Kidney (tissue), 14 donors: ENCODE data around the gene DAZAP1. TPM values are rescaled to one million over a fixed set of nuclear protein-coding genes. Genes with fewer than 3 reads are reported as not detected.

Source experiments
- DNase-seq, 5 donors: peaks; one replicate each; pipeline ENCODE4 v3.0.0-alpha.2; 2013 to 2020
- FAIRE-seq: peaks from 2 replicates; lab custom pipeline; 2012; peaks lifted over from hg19 to GRCh38; lab: Jason Lieb, UNC
- H3K27ac ChIP-seq, 2 donors: one replicate each; pipeline ENCODE4 v1.7.0; 2013; ENCODE audit warnings: low read depth in 2 of 2, low read length in 2 of 2, inconsistent platforms in 1 of 2
- H3K27me3 ChIP-seq: one replicate; pipeline ENCODE4 v1.7.1; 2013; ENCODE audit warnings: low read length, inconsistent platforms; ENCODE audit not compliant: control insufficient read depth, insufficient read depth
- H3K36me3 ChIP-seq, 3 donors: one replicate each; pipeline versions ENCODE4 v1.7.0 to v1.7.1; 2013; ENCODE audit warnings: low read length in 3 of 3, control low read depth in 1 of 3, inconsistent platforms in 1 of 3; ENCODE audit not compliant: insufficient read depth in 3 of 3, control insufficient read depth in 2 of 3
- H3K4me1 ChIP-seq, 3 donors: one replicate each; pipeline versions ENCODE4 v1.7.0 to v1.7.1; 2013; ENCODE audit warnings: low read length in 3 of 3, inconsistent platforms in 1 of 3, low read depth in 1 of 3; ENCODE audit not compliant: control insufficient read depth in 2 of 3, insufficient read depth in 2 of 3
- H3K4me3 ChIP-seq, 3 donors: one replicate each; pipeline versions ENCODE4 v1.7.0 to v1.8.1; 2013; ENCODE audit warnings: low read length in 3 of 3, control low read depth in 1 of 3, inconsistent platforms in 1 of 3
- H3K9ac ChIP-seq, 3 donors: one replicate each; pipeline versions ENCODE4 v1.7.0 to v1.7.1; 2013; ENCODE audit warnings: low read length in 3 of 3, control low read depth in 1 of 3, inconsistent platforms in 1 of 3
- H3K9me3 ChIP-seq, 3 donors: one replicate each; pipeline versions ENCODE4 v1.7.0 to v1.7.1; 2013; ENCODE audit warnings: low read length in 3 of 3, control low read depth in 1 of 3, inconsistent platforms in 1 of 3; ENCODE audit not compliant: control insufficient read depth in 2 of 3, insufficient read depth in 1 of 3
- CTCF ChIP-seq: IDR thresholded peaks from 3 replicates; pipeline ENCODE4 v1.5.1; 2012; ENCODE audit warnings: mild to moderate bottlenecking, moderate library complexity, borderline replicate concordance; ENCODE audit not compliant: insufficient read depth; ENCODE audit errors: extremely low read depth
- intact Hi-C: fragments of 100-400 bp; cut with DNase I; formaldehyde crosslinking; loops from one replicate; pipeline ENCODE4 v1.11.1; 2022
- polyA plus RNA-seq: library from polyadenylated mRNA; stranded (reverse); fragments of 350-450 nt; fragmentation: Illumina TruSeq; extraction: RNeasy Lipid Tissue Mini Kit (QIAGEN cat#74804); gene quantifications from one replicate; pipeline ENCODE4 v1.2.3, GENCODE V29; 2014; ENCODE audit warnings: low read depth, low replicate concordance; ENCODE audit not compliant: insufficient read depth
- total RNA-seq: library from RNA; stranded (reverse); fragmentation: NEBNext Ultra II Directional; extraction: Animal tissue kit (Norgen Biotek cat#: 25700); gene quantifications from one replicate; pipeline ENCODE4 v1.2.1, GENCODE V29; 2021
- donor health status: control.
- donor health status: control.
- donor health status: control.
- donor health status: control.
- donor health status: control.
- donor health status: DM: yes; HTN: yes; CAD: no.
- donor health status: Normal renal cell carcinoma (clear cell type).

DAZAP1 gene
- total and polyA plus RNA-seq, 2 donors from 2014 or later = 47.7 to 98.5 TPM

GRCh38 chr19:1412323-1412923 is 5.0 kb downstream of the DAZAP1 start:
- Histone ChIP-seq H3K27ac (peak overlapping the region in 1 of 2 donors; percentile 48), H3K36me3 (no peaks in the 10 kb centered on the region), H3K27me3 (no peaks in the 10 kb centered on the region), H3K9ac (peak overlapping the region in 1 of 3 donors; percentile 26), H3K4me3 (no peak overlapping the region), H3K9me3 (no peaks in the 10 kb centered on the region), H3K4me1 (peaks cover 3 to 75% (median 57%) of the 10 kb centered on the region in 3 donors)
- FAIRE-seq (no peak), DNase-seq (no peak)
- TF ChIP-seq CTCF = no peak
- intact Hi-C loops = no loop called here

- Histone ChIP-seq H3K9ac (peak overlapping the region in 1 of 3 donors; percentile 23), H3K4me3 (no peak overlapping the region), H3K27me3 (no peaks in the 10 kb centered on the region), H3K9me3 (no peaks in the 10 kb centered on the region), H3K4me1 (peaks cover 3 to 82% (median 63%) of the 10 kb centered on the region in 3 donors), H3K27ac (peak overlapping the region; percentile 32 to 41), H3K36me3 (no peaks in the 10 kb centered on the region)
- no peak for TF ChIP-seq CTCF
- intact Hi-C loops = no loop called here
- DNase-seq = peak in 1 of 5 donors; percentile 50
- FAIRE-seq = no peak
Observed at GRCh38 chr19:1412995-1413800, 5.8 kb downstream of the DAZAP1 start.

DNA sequence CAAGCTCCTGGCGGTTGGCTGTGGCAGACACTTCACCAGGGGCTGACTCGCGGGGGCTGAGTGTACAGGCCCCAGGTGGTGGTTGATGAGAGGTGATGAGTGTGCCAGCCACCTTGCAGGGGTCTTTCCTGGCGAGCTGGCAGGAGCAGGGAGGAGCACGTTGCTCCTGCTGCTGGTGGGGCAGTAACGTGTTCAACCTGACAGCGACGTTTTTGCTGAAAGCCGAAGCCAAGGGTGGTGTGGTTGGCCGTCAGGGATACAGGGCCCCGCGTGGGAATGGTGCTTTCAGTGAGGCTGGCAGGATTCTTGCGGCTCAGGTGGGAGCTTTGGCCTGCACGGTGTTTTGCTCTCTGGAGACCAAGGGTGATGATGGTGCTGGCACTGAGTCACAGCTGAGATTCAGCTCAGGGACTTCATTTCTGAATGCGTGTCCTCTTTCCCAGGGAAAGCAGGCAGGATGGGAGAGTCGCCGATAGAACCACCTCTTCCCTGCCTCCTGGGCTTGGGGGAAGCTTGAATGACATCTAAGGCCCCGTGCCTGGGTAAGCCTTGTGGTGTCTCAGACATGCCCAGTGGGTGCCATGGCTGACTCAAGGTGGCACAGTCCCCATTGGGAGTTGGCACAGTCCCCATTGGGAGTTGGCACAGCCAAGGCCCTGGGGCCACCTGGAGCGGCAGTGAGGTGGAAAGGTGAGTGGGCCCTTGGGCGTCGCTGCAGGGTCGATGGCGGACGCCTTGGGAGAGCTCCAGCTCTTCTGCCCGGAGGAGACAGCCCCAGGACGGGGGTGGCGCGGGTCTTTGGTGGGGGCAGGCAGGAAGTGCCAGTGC is 8.8 kb downstream of the DAZAP1 start:
- Histone ChIP-seq H3K36me3 (peaks cover 4 to 21% (median 12%) of the 10 kb centered on the region in 3 donors), H3K9ac (peak overlapping the region in 2 of 3 donors; percentile 20 to 73)
- TF ChIP-seq CTCF = no peak

More for the DNA sequence above, 8.8 kb downstream of the DAZAP1 start:
- peak overlapping the region; percentile 91 to 94 for H3K27ac ChIP-seq
- intact Hi-C loops = no loop called here
- no peaks in the 10 kb centered on the region for H3K9me3 ChIP-seq
- peaks cover 3 to 56% (median 44%) of the 10 kb centered on the region in 3 donors for H3K4me1 ChIP-seq
- H3K4me3 ChIP-seq = peak overlapping the region in 1 of 3 donors; percentile 33
- H3K27me3 ChIP-seq = no peaks in the 10 kb centered on the region
- FAIRE-seq (no peak), DNase-seq (peak in 2 of 5 donors; percentile 24 to 53)
